BJ (cell line): ENCODE data around the gene DPYD. TPM values are rescaled to one million over a fixed set of nuclear protein-coding genes. Genes with fewer than 3 reads are reported as not detected.

Source experiments
- CTCF ChIA-PET: fragments of 350-600 bp; formaldehyde crosslinking; extraction: SDS; loops from one replicate; lab custom pipeline; 2021; ENCODE audit warnings: antibody characterized with exemption, inconsistent platforms; lab: Yijun Ruan, JAX
- POLR2A ChIA-PET: fragments of 300-600 bp; sonication (Branson Sonifier 250); formaldehyde crosslinking; extraction: SDS; loops from one replicate; lab custom pipeline; 2021; ENCODE audit warnings: antibody characterized with exemption; lab: Charles Lee
- DNase-seq: peaks from one replicate; pipeline ENCODE4 v3.0.0-alpha.2; 2011; ENCODE audit warnings: low read depth
- H3K27me3 ChIP-seq: 2 replicates; pipeline ENCODE4 v1.6.0; 2011; ENCODE audit warnings: low read length; ENCODE audit not compliant: control insufficient read depth, insufficient read depth
- H3K36me3 ChIP-seq: 2 replicates; pipeline ENCODE4 v1.5.1; 2011; ENCODE audit warnings: low read length; ENCODE audit not compliant: control insufficient read depth, insufficient read depth
- H3K4me3 ChIP-seq: 2 replicates; pipeline ENCODE4 v1.5.1; 2011; ENCODE audit warnings: low read depth, mild to moderate bottlenecking, control low read depth, low read length
- CTCF ChIP-seq: IDR thresholded peaks from 2 replicates; pipeline ENCODE4 v1.5.1; 2011; ENCODE audit warnings: low read depth, mild to moderate bottlenecking, control low read depth, inconsistent platforms, low read length, moderate library complexity; ENCODE audit not compliant: insufficient read depth
- polyA plus RNA-seq: library from polyadenylated mRNA; depleted of rRNA; stranded (reverse); fragments of >200 nt; gene quantifications from 2 replicates; pipeline ENCODE4 v1.2.3, GENCODE V29; 2011

DPYD gene
- polyA plus RNA-seq, 1 experiment, result 13.1 TPM

DNA sequence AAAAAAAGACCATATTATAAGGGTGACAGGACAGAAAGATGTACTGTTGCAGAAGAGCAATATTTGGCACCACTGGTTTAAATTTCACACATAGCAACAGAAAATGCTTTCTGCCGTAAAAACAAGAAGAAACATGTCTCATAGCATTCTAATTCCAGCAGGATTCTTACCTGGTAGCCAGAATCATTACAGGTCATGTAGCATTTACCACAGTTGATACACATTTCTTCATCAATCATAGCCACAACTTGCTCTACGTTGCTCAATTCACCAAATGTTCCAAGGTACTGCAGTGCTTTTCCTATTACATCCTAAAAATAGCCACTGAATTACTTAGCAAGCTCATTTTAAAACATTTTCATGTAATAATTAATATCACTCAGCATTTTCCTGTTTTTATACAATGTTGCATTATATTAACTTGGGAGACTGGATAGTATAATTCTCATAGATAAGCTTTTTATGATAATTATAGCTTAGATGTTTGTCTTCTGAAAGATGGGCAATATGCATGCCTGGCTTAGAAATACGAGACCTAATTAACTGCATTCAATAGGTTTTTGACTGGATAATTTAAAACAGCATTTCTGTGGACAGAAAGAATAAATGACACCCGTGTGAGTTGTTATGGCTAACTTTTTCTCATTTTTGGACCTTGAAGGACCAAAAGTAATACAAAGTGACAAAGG, 838.5 kb downstream of the DPYD start:
- Histone ChIP-seq H3K36me3 (no peaks in the 10 kb centered on the region), H3K4me3 (no peak overlapping the region), H3K27me3 (no peaks in the 10 kb centered on the region)
- no peak for TF ChIP-seq CTCF
- CTCF ChIA-PET, result interaction anchor here (1.0 kb wide), 1 partner anchor 11 kb away, joined by 3 read pairs; no protein-coding TSS in a partner anchor
- POLR2A ChIA-PET, result no interaction called here
- no peak for DNase-seq

DNA sequence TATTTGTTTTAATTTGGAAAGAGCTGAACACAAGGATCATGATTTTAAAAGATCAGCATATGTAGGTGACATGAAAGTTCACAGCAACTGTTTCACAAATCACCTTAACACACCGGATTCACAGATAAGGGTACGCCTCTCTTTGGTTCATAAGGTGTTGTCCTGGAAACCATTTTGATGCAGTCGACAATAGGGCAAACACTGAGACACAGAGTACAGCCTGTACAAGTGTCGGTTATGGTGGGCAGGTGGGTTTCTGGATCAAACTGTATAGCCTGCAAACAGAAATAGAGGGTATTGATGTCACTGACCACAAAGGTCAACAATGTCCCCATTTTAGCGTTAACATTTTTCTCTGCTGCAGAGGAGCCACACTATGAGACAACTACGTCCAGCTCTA, 842.0 kb downstream of the DPYD start:
- POLR2A ChIA-PET, result no interaction called here
- no peaks in the 10 kb centered on the region for H3K36me3 ChIP-seq

DNA sequence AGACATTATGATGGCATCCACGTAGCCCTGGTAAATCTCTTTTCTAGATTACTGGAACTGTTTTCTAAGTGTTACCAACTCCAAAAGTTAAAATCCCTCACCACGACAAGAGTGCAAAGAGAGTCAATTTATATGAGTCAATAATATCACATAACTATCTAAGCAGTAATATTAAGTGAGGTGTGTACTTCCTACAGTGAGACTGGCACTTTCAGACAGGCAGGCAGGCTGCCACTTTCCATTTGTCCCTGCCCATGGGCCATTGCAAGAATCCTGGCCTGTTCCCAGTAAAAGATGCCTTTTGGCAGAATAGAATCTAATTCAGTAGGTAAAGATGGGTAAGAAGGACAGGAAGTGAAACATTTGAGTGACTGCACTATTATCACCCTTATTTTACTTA, 843.6 kb downstream of the DPYD start:
- DNase-seq, result no peak
- ChIA-PET CTCF (no interaction called here), POLR2A (interaction anchor here (0.5 kb wide), 1 partner anchor 372 kb away, joined by 3 read pairs; no protein-coding TSS in a partner anchor)
- no peak for TF ChIP-seq CTCF
- Histone ChIP-seq H3K27me3 (no peaks in the 10 kb centered on the region), H3K4me3 (no peak overlapping the region), H3K36me3 (no peaks in the 10 kb centered on the region)

More for the DNA sequence above, 842.0 kb downstream of the DPYD start:
- no peak overlapping the region for H3K4me3 ChIP-seq
- no peak for TF ChIP-seq CTCF
- CTCF ChIA-PET, result no interaction called here
- no peak for DNase-seq
- H3K27me3 ChIP-seq, result no peaks in the 10 kb centered on the region

GRCh38 chr1:97074771-97075170, 846.1 kb downstream of the DPYD start:
- CTCF ChIA-PET, result interaction anchor here (0.6 kb wide), 1 partner anchor 175 kb away, joined by 3 read pairs; no protein-coding TSS in a partner anchor
- no peaks in the 10 kb centered on the region for H3K36me3 ChIP-seq
- no peak overlapping the region for H3K4me3 ChIP-seq
- no peak for TF ChIP-seq CTCF
- no peak for DNase-seq
- POLR2A ChIA-PET, result no interaction called here
- no peaks in the 10 kb centered on the region for H3K27me3 ChIP-seq

DNA sequence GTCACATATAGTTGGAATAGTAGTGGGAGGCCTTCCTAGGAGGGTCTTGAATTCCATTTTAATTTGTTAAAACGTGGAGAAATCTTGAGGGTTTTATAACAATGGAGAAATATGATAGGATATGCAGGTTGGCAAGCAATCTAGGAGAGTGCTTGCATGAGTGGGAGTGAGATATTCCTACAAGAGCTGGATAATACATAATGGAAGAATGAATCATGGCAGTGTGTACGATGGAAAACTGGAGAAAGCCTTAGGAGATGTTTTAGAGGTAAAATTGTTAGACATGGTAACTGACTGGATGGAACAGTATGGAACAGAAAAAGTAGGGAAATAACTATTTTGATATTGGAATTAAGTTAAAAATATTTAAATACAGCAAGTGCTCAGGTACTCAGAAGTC, 846.9 kb downstream of the DPYD start:
- H3K36me3 ChIP-seq, result no peaks in the 10 kb centered on the region
- POLR2A ChIA-PET, result no interaction called here
- CTCF ChIA-PET, result interaction anchor here (1.0 kb wide), 1 partner anchor 14 kb away, joined by 3 read pairs; no protein-coding TSS in a partner anchor
- no peak for TF ChIP-seq CTCF
- no peak overlapping the region for H3K4me3 ChIP-seq
- no peak for DNase-seq
- H3K27me3 ChIP-seq, result no peaks in the 10 kb centered on the region
